HepG2 (cell line): ENCODE measurements around the gene PADI2. TPM values are rescaled to one million over a fixed set of nuclear protein-coding genes. Genes with fewer than 3 reads are reported as not detected.

Experiments
- ATAC-seq: fragments of 200-7000 bp; cut with Tn5 transposase; 3 replicates; pipeline ENCODE4 v1.9.1; 2020; ENCODE audit warnings: mild to moderate bottlenecking, moderate library complexity
- BruUV-seq: library from RNA; stranded (reverse); fragments of 400-500 nt; replicated peaks from 2 replicates; lab custom pipeline; 2021; lab: Mats Ljungman, UMichigan
- CTCF ChIA-PET: fragments of 300-600 bp; formaldehyde crosslinking; extraction: SDS; loops from one replicate; lab custom pipeline; 2021; ENCODE audit warnings: low total read pairs, inconsistent platforms, low intra/inter-chr PET ratio; lab: Yijun Ruan, JAX
- POLR2A ChIA-PET: fragments of 350-600 bp; sonication (Branson Sonifier 250); formaldehyde crosslinking; loops from one replicate; lab custom pipeline; 2020; ENCODE audit warnings: antibody characterized with exemption, inconsistent platforms; lab: Yijun Ruan, JAX
- DNase-seq: peaks from one replicate; pipeline ENCODE4 v3.0.0-alpha.2; 2015; ENCODE audit warnings: low spot score
- FAIRE-seq: peaks from 3 replicates; lab custom pipeline; 2011; peaks lifted over from hg19 to GRCh38; lab: Jason Lieb, UNC
- H2AFZ ChIP-seq: one replicate; pipeline ENCODE4 v1.6.1; 2011; ENCODE audit warnings: low read length, inconsistent platforms
- H3K27ac ChIP-seq: fragments of 300-600 bp; 3 replicates; pipeline ENCODE4 v1.8.0; 2011; ENCODE audit warnings: mixed run types, mild to moderate bottlenecking, mixed read lengths, low read length, inconsistent platforms; ENCODE audit not compliant: insufficient read depth; ENCODE audit errors: extremely low read length
- H3K27me3 ChIP-seq, 2 experiments: fragments of 200-600 bp in 1 of 2; 2 replicates in 1 of 2; 3 replicates in 1 of 2; pipeline versions ENCODE4 v1.6.0 to v1.8.0; 2011; ENCODE audit warnings: low read length in 2 of 2, mild to moderate bottlenecking in 2 of 2, moderate library complexity in 2 of 2, inconsistent platforms in 1 of 2; ENCODE audit not compliant: insufficient read depth in 2 of 2, control insufficient read depth in 1 of 2
- H3K36me3 ChIP-seq, 2 experiments: fragments of 200-600 bp in 1 of 2; replicated peaks in 1 of 2; 2 replicates in 1 of 2; 3 replicates in 1 of 2; pipeline versions ENCODE4 v1.5.1 to v1.8.0; 2011; ENCODE audit warnings: low read length in 2 of 2, inconsistent platforms in 1 of 2; ENCODE audit not compliant: insufficient read depth in 2 of 2, control insufficient read depth in 1 of 2
- H3K4me1 ChIP-seq: 2 replicates; pipeline ENCODE4 v1.5.1; 2012; ENCODE audit warnings: low read length, inconsistent platforms; ENCODE audit not compliant: insufficient read depth
- H3K4me2 ChIP-seq: 2 replicates; pipeline ENCODE4 v1.6.0; 2011; ENCODE audit warnings: low read depth, low read length, inconsistent platforms
- H3K4me3 ChIP-seq, 3 experiments: fragments of 200-600 bp in 1 of 3; sonication (generic), shearing (Covaris generic) in 1 of 3; replicated peaks in 1 of 3; 2 replicates each; pipeline ENCODE4 v1.5.1; 2011 to 2016; ENCODE audit warnings: low read length in 3 of 3, inconsistent platforms in 2 of 3, low read depth in 2 of 3, mild to moderate bottlenecking in 2 of 3, control low read depth in 1 of 3, mixed read lengths in 1 of 3; ENCODE audit not compliant: insufficient read depth in 1 of 3
- H3K79me2 ChIP-seq: one replicate; pipeline ENCODE4 v1.6.1; 2011; ENCODE audit warnings: low read length, inconsistent platforms; ENCODE audit not compliant: insufficient read depth
- H3K9ac ChIP-seq: 2 replicates; pipeline ENCODE4 v1.6.0; 2011; ENCODE audit warnings: mild to moderate bottlenecking, low read depth, low read length, inconsistent platforms; ENCODE audit not compliant: insufficient read depth
- H3K9me3 ChIP-seq: 2 replicates; pipeline ENCODE4 v1.5.1; 2012; ENCODE audit warnings: mild to moderate bottlenecking, low read length
- H4K20me1 ChIP-seq: 2 replicates; pipeline ENCODE4 v1.6.0; 2011; ENCODE audit warnings: inconsistent platforms, mild to moderate bottlenecking, low read length, moderate library complexity; ENCODE audit not compliant: insufficient read depth
- AHR ChIP-seq: IDR thresholded peaks from 2 replicates; pipeline ENCODE4 v1.6.1; 2018; ENCODE audit warnings: missing genetic modification reagents, missing compliant biosample characterization
- ATRX ChIP-seq: sonication (generic); formaldehyde crosslinking; IDR thresholded peaks from 2 replicates; pipeline ENCODE4 v1.4.0; 2020; ENCODE audit warnings: missing genetic modification reagents, borderline replicate concordance
- CHD4 ChIP-seq: fragments of 200-600 bp; sonication (generic); IDR thresholded peaks from 2 replicates; pipeline ENCODE4 v1.7.0; 2017; ENCODE audit warnings: mild to moderate bottlenecking, low read length, borderline replicate concordance
- ETS1 ChIP-seq: sonication (generic); formaldehyde crosslinking; IDR thresholded peaks from 2 replicates; pipeline ENCODE4 v1.4.0; 2020; ENCODE audit warnings: missing genetic modification reagents
- HOXA7 ChIP-seq: sonication (generic); formaldehyde crosslinking; IDR thresholded peaks from 2 replicates; pipeline ENCODE4 v1.8.1; 2022; ENCODE audit warnings: mild to moderate bottlenecking, missing genetic modification reagents, moderate library complexity
- MBNL3 ChIP-seq: fragments of 250-450 bp; sonication (Bioruptor Pico); conservative IDR thresholded peaks from 2 replicates; pipeline ENCODE4 v1.8.0; 2022; ENCODE audit warnings: mild to moderate bottlenecking, inconsistent platforms
- NFAT5 ChIP-seq: sonication (generic); formaldehyde crosslinking; IDR thresholded peaks from 2 replicates; pipeline ENCODE4 v1.4.0; 2020; ENCODE audit warnings: missing genetic modification reagents
- PHB2 ChIP-seq: fragments of 450-650 bp; IDR thresholded peaks from 2 replicates; pipeline ENCODE4 v1.6.1; 2018; ENCODE audit not compliant: partially characterized antibody
- SUZ12 ChIP-seq: fragments of 150-350 bp; IDR thresholded peaks from 2 replicates; pipeline ENCODE4 v1.6.1; 2014; ENCODE audit warnings: low read depth, low read length
- ZNF562 ChIP-seq: sonication (generic); formaldehyde crosslinking; IDR thresholded peaks from 2 replicates; pipeline ENCODE4 v1.8.0; 2022; ENCODE audit warnings: missing genetic modification reagents, borderline replicate concordance
- ZNF878 ChIP-seq: sonication (generic); formaldehyde crosslinking; IDR thresholded peaks from 2 replicates; pipeline ENCODE4 v1.8.1; 2023; ENCODE audit warnings: mild to moderate bottlenecking, missing genetic modification reagents, moderate library complexity
- WGBS: methylation state at CpG from one replicate; pipeline ENCODE4 v1.1.6; 2017; ENCODE audit warnings: low lambda C conversion rate; 5-methylcytosine and 5-hydroxymethylcytosine counted together
- in situ Hi-C: cut with HindIII; loops from 2 replicates; pipeline ENCODE4 v1.10.0; 2017; ENCODE audit warnings: low pct_unique_long_range_greater_than_20kb; ENCODE audit not compliant: extremely low pct_ligation_motif_present
- intact Hi-C: fragments of 100-400 bp; cut with micrococcal nuclease; formaldehyde crosslinking; loops from one replicate; pipeline ENCODE4 v1.10.0; 2022; ENCODE audit not compliant: unreplicated experiment
- polyA plus RNA-seq, 8 experiments: library from polyadenylated mRNA; depleted of rRNA in 3 of 8; stranded (reverse) in 7 of 8; unstranded in 1 of 8; fragments of >200 nt; fragmentation: Illumina TruSeq in 4 of 8; extraction: Trizol in 4 of 8; gene quantifications; 2 replicates each; pipeline versions ENCODE4 v1.2.1 to v1.2.3, GENCODE V29; 2011 to 2016; ENCODE audit warnings: low read depth in 4 of 8, missing spikeins in 1 of 8, mixed read lengths in 1 of 8; ENCODE audit not compliant: insufficient read depth in 1 of 8
- total RNA-seq, 5 experiments: library from RNA; depleted of rRNA; stranded (reverse); fragments of >200 nt; fragmentation: Illumina TruSeq; extraction: Trizol; gene quantifications; 2 replicates each; pipeline ENCODE4 v1.2.3, GENCODE V29; 2016; ENCODE audit warnings: low read depth in 1 of 5
- TF ChIP-seq, protein P1 (sequence below): sonication (generic); formaldehyde crosslinking; IDR thresholded peaks from 2 replicates; pipeline ENCODE4 v1.5.0; 2020; ENCODE audit warnings: missing genetic modification reagents, mild to moderate bottlenecking, borderline replicate concordance
- TF ChIP-seq, protein P2 (sequence below): sonication (generic); formaldehyde crosslinking; IDR thresholded peaks from 2 replicates; pipeline ENCODE4 v1.8.0; 2022; ENCODE audit warnings: mild to moderate bottlenecking, missing genetic modification reagents, moderate library complexity
- TF ChIP-seq, protein P3 (sequence below): sonication (generic); formaldehyde crosslinking; IDR thresholded peaks from 2 replicates; pipeline ENCODE4 v1.5.1; 2020; ENCODE audit warnings: mild to moderate bottlenecking, missing genetic modification reagents, borderline replicate concordance

The PADI2 gene
- total and polyA plus RNA-seq, 2 of the 13 experiments (the other 11 are each of a cell fraction or from before 2014, with no cell fraction given), result not detected

GRCh38 chr1:17043676-17044075, 75.6 kb downstream of the PADI2 start (continued):
- no peak for TF ChIP-seq NFAT5 (CRISPR knock-in tag)
- TF ChIP-seq, protein P1, sequence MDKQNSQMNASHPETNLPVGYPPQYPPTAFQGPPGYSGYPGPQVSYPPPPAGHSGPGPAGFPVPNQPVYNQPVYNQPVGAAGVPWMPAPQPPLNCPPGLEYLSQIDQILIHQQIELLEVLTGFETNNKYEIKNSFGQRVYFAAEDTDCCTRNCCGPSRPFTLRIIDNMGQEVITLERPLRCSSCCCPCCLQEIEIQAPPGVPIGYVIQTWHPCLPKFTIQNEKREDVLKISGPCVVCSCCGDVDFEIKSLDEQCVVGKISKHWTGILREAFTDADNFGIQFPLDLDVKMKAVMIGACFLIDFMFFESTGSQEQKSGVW (CRISPR knock-in tag), result no peak
- no peak for TF ChIP-seq ZNF562 (CRISPR knock-in tag)
- TF ChIP-seq, protein P2, sequence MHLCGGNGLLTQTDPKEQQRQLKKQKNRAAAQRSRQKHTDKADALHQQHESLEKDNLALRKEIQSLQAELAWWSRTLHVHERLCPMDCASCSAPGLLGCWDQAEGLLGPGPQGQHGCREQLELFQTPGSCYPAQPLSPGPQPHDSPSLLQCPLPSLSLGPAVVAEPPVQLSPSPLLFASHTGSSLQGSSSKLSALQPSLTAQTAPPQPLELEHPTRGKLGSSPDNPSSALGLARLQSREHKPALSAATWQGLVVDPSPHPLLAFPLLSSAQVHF (CRISPR knock-in tag), result no peak
- no peak for TF ChIP-seq ATRX (CRISPR knock-in tag)

- no peak overlapping the region for H2AFZ ChIP-seq
- no peaks in the 10 kb centered on the region for H3K9me3 ChIP-seq
- no peak for ATAC-seq
- H3K27me3 ChIP-seq, result no peaks in the 10 kb centered on the region
- DNase-seq, result no peak
- ChIA-PET CTCF (no interaction called here), POLR2A (no interaction called here)
- intact Hi-C loops (no loop called here), in situ Hi-C loops (no loop called here)
- 85% methylated on average over 1 of the region's 1 CpG for WGBS
- peaks cover 13 to 59% of the 10 kb centered on the region in 2 experiments for H3K36me3 ChIP-seq
- no peaks in the 10 kb centered on the region for H4K20me1 ChIP-seq
- no TSS peak for BruUV-seq
- no peak overlapping the region for H3K4me2 ChIP-seq
- H3K79me2 ChIP-seq, result peaks cover 2% of the 10 kb centered on the region
- no peak for FAIRE-seq
- no peak overlapping the region for H3K9ac ChIP-seq
- no peak overlapping the region for H3K4me3 ChIP-seq
- no peaks in the 10 kb centered on the region for H3K4me1 ChIP-seq
- no peak overlapping the region for H3K27ac ChIP-seq
- TF ChIP-seq MBNL3, result no peak
- no peak for TF ChIP-seq ZNF562 (CRISPR knock-in tag)
- TF ChIP-seq ZNF878, result no peak
- no peak for TF ChIP-seq SUZ12
- TF ChIP-seq PHB2, result no peak
- no peak for TF ChIP-seq ETS1
- TF ChIP-seq AHR (CRISPR knock-in tag), result no peak
- TF ChIP-seq HOXA7 (CRISPR knock-in tag), result no peak
- TF ChIP-seq, protein P3, sequence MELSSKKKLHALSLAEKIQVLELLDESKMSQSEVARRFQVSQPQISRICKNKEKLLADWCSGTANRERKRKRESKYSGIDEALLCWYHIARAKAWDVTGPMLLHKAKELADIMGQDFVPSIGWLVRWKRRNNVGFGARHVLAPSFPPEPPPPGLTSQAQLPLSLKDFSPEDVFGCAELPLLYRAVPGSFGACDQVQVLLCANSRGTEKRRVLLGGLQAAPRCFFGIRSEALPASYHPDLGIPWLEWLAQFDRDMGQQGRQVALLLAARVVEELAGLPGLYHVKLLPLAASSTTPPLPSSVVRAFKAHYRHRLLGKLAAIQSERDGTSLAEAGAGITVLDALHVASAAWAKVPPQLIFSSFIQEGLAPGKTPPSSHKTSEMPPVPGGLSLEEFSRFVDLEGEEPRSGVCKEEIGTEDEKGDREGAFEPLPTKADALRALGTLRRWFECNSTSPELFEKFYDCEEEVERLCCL (CRISPR knock-in tag), result no peak
- no peak for TF ChIP-seq CHD4
Measured at GRCh38 chr1:17040135-17040534, 79.1 kb downstream of the PADI2 start.
